ENCODE results near the gene TEX51.

Gene TEX51

GRCh38 chr2:126877041-126877440, 21.6 kb upstream of the TEX51 start:
- Histone ChIP-seq H3K27ac (replicated peaks) (no peak overlapping the region), H3K27me3 (ENCODE audit: insufficient read depth, poor library complexity, severe bottlenecking) (no peaks in the 10 kb centered on the region), H3K4me3 (replicated peaks; ENCODE audit: insufficient read depth, low read length) (no peak overlapping the region)
- no peak for DNase-seq (ENCODE audit: low read depth in 1 of 2, low spot score in 1 of 2)
- no peak for TF ChIP-seq REST (IDR thresholded peaks at IDR 0.05; ENCODE audit: insufficient replicate concordance, low read depth)
- no peak for TF ChIP-seq CTCF (IDR thresholded peaks at IDR 0.05; ENCODE audit: insufficient read depth, low read length)
- no peak for TF ChIP-seq POLR2AphosphoS5 (IDR thresholded peaks at IDR 0.05; ENCODE audit: low read depth)

- TF ChIP-seq POLR2AphosphoS5 (IDR thresholded peaks at IDR 0.05; ENCODE audit: low read depth) = no peak
- Histone ChIP-seq H3K27ac (replicated peaks) (no peak overlapping the region), H3K4me3 (replicated peaks; ENCODE audit: insufficient read depth, low read length) (no peak overlapping the region), H3K27me3 (ENCODE audit: insufficient read depth, poor library complexity, severe bottlenecking) (no peaks in the 10 kb centered on the region)
- DNase-seq (ENCODE audit: low read depth in 1 of 2, low spot score in 1 of 2) = no peak
Observed at GRCh38 chr2:126877861-126878565, 20.7 kb upstream of the TEX51 start.

DNA sequence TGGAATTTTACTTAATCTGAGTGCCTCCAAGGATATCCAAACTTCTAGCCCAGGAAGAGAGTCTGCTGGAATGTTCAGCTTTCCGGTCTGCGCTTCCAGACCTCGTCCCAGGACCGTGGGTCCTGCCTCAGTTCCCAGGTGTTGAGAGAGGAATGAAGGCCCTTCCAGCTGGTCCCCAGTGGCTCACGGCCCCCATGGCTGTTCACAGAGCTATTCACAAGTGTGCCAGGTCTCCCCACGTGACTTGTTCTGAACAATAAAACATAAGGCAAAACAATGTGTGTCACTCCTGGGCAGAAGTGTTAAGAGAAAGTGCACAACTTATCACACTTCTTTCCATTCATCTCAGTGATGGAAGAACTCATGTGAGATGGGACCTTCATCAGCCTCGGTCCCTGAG, 20.1 kb upstream of the TEX51 start:
- DNase-seq (ENCODE audit: low read depth in 1 of 2, low spot score in 1 of 2) = no peak
- H3K27ac ChIP-seq (replicated peaks) = no peak overlapping the region
- no peaks in the 10 kb centered on the region for H3K27me3 ChIP-seq (ENCODE audit: insufficient read depth, poor library complexity, severe bottlenecking)
- TF ChIP-seq POLR2AphosphoS5 (IDR thresholded peaks at IDR 0.05; ENCODE audit: low read depth) (no peak), REST (IDR thresholded peaks at IDR 0.05; ENCODE audit: insufficient replicate concordance, low read depth) (no peak), GABPA (IDR thresholded peaks at IDR 0.05; ENCODE audit: low read depth) (no peak), CTCF (IDR thresholded peaks at IDR 0.05; ENCODE audit: insufficient read depth, low read length) (no peak), SPI1 (IDR thresholded peaks at IDR 0.05; ENCODE audit: borderline replicate concordance, low read depth) (no peak)
- no peak overlapping the region for H3K4me3 ChIP-seq (replicated peaks; ENCODE audit: insufficient read depth, low read length)

DNA sequence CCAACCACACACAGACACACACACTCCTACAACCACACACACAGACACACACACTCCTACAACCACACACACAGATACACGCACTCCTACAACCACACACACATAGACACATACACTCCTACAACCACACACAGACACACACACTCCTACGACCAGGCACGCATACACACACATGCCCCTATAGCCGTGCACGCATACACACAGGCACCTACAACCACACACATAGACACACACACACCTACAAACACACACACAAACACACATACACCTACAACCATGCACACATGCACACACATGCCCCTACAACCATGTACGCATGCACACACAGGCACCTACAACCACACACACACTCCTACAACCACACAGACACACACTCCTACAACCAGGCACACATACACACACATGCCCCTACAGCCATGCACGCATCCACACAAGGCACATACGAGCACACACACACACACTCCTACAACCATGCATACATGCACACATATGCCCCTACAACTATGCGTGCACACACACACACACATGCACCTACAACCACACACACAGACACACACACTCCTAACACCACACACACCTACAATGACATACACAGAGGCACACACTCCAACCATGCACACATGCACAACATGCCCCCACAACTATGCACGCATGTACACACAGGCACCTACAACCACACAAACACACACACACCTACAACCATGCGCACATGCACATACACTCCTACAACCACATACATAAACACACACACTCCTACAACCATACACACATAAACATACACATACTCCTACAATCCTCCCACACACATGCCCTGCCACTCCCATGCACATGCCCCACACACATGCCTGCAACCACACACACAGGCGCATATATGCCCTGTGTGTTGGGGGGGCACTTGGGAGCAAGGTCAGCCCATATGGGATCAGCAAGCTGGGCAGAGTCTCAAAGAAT, 19.1 kb upstream of the TEX51 start:
- H3K27me3 ChIP-seq (ENCODE audit: insufficient read depth, poor library complexity, severe bottlenecking) = no peaks in the 10 kb centered on the region
- no peak for DNase-seq (ENCODE audit: low read depth in 1 of 2, low spot score in 1 of 2)
- H3K4me3 ChIP-seq (replicated peaks; ENCODE audit: insufficient read depth, low read length) = no peak overlapping the region
- TF ChIP-seq SPI1 (IDR thresholded peaks at IDR 0.05; ENCODE audit: borderline replicate concordance, low read depth) (no peak), REST (IDR thresholded peaks at IDR 0.05; ENCODE audit: insufficient replicate concordance, low read depth) (no peak), GABPA (IDR thresholded peaks at IDR 0.05; ENCODE audit: low read depth) (no peak), CTCF (IDR thresholded peaks at IDR 0.05; ENCODE audit: insufficient read depth, low read length) (no peak), POLR2AphosphoS5 (IDR thresholded peaks at IDR 0.05; ENCODE audit: low read depth) (no peak)
- no peak overlapping the region for H3K27ac ChIP-seq (replicated peaks)

Data from HL-60 (cell line).